ENCODE measurements around the gene RBFOX1.

RBFOX1 gene

DNA sequence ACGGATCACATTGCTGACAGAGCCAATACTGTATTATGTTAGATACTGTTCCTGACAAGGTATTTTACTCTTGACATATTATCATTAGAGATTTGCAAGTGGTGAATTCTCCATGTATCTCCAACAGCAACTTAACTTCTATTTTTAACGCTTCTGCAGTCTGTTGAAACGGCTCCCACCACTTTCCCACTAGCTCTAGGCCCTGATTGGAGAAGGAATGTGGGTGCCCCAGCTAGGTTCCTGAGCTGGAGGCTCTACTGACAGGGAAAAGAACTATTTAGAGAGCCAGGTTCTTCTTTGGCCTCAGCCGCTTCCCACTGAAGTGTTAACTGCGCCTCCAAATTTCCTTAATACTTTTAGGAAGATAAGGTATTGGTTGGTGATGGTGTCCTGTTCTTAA lies 191.8 kb downstream of the RBFOX1 start:
- DNase-seq (ENCODE audit: low spot score) = no peak

- DNase-seq (ENCODE audit: low spot score) = no peak
These were observed 194.1 kb downstream of the RBFOX1 start for GRCh38 chr16:7526736-7527135.

DNA sequence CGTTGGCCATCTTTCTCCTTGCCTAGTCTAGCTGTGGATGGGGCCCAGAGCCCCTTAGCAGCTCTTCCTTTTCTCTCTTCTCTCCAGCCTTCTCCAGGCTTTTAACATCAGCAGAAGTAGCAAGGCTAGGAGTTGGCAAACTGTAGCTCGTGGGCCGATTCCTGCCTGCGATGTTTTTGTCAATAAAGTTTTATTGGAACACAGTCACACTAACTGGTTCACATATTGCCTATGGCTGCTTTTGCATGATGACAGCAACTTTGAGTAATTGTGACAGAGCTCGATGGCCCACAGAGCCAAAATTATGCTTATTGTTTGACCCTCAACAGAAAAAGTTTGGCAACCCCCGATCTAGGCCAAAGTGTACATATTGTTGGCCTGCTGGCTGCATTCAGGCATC lies 199.9 kb downstream of the RBFOX1 start:
- DNase-seq (ENCODE audit: low spot score) = no peak

DNA sequence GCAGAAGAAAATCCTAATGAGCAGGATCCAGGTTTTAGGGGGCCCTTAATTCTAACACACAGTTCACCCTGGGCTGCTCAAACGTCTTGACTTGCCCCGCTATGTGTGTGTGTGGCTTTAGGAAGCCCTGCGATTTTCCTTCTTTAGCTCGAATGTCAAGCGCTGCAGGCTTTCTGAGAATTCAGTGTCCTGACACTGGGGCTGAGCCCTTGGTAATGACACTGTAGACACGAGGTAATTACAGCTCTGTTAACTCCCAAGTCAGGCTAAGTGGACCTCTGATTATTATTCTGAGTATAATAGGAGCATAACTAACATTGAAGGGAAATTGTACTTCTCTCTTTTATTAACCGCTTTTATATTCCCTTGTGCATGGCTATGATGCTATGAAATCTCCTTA lies 202.1 kb downstream of the RBFOX1 start:
- DNase-seq (ENCODE audit: low spot score) = no peak

- DNase-seq (ENCODE audit: low spot score) = no peak
These were observed 208.4 kb downstream of the RBFOX1 start for GRCh38 chr16:7541026-7541425.

- no peak for DNase-seq (ENCODE audit: low spot score)
These were observed 212.6 kb downstream of the RBFOX1 start for GRCh38 chr16:7545251-7545650.

- DNase-seq (ENCODE audit: low spot score) = no peak
These were observed 214.3 kb downstream of the RBFOX1 start for GRCh38 chr16:7546948-7547347.

DNA sequence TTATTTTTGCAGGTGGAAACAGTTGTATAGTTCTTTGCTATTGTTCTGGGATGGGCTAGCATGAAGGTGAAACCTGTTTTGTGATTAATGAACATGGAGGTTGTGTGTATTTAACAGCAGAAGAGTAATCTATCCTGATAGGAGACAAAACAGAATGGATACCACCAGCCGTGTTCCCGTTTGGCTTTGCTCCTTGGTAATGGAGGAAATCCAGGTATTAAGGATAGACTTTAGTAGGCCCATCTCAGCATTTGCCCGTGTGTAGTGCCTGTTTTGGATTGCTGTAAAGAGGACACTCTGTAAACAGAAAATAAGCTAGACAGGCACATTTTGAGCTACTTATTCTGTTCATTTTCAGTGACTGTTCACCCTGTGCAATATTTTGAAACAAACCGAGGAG lies 215.1 kb downstream of the RBFOX1 start:
- DNase-seq (ENCODE audit: low spot score) = no peak

DNA sequence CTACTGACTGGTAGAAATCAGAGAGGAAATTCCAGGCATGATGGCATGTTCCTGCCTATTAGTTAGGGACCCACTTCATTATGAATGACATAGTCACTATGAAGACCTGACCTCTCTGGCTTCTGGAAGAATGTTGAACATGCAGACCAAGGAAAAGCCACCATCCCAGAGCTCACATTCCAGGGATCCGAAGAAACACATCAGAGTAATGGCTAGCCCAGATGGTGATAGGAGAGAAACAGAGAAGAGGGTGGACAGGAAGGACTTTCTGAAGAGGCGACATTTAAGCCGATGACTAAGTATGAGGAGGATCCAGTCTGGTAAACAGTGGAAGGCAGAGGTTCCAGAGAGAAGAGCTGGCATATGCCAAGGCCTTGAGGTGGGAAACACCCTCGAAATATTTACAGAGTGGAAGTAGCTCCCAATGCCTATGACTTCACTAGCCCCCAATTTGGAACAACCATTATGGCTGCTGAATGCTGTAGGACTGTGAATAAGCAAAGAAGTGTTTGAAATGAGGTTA lies 216.2 kb downstream of the RBFOX1 start:
- no peak for DNase-seq (ENCODE audit: low spot score)

GRCh38 chr16:7550096-7550495 lies 217.5 kb downstream of the RBFOX1 start:
- DNase-seq (ENCODE audit: low spot score) = no peak

DNA sequence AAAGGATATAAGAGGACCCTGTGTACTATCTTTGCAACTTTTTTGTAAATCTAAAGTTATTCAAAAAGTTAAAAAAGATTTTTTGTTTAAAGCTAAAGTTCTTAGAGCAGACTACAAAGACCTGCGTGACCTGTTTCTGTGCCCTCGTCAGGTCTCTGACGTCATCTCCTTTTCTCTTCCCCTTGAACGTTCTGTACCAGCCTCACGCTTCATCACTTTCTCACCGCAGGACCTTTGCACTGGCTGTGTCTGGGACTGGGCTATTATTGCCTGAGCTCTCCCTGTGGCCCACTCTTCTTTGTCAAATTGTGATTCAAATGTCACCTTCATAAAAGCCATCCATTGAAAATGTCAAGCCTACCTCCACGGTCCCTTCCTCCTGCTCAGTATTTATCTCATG lies 222.8 kb downstream of the RBFOX1 start:
- no peak for DNase-seq (ENCODE audit: low spot score)

DNA sequence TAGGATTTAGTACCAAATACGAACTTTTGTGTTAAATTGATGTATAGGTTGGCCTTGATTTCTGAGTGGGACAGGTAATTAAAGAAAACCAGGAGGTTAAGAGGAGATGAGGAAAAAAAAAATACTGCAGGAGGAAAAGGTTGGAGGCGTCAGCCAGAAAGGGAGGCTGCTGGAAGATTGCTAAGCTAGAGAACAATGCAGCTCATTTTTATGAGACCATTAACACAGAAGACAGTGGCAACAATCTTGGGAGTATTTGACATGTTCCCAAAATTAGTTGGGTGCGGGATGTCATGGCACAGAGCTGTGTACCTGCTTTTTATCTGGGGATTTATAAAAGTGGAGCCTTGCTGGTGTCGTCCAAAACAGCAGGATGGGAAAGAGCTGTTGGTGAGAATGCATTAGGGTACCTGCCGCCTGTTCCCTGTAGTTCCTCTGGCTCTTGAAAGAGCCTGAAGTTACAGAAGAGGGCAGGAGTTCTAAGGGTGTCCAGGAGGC lies 229.3 kb downstream of the RBFOX1 start:
- no peak for DNase-seq (ENCODE audit: low spot score)

GRCh38 chr16:7566360-7566759 lies 233.7 kb downstream of the RBFOX1 start:
- DNase-seq (ENCODE audit: low spot score) = no peak

- DNase-seq (ENCODE audit: low spot score) = no peak
These were observed 238.7 kb downstream of the RBFOX1 start for GRCh38 chr16:7571366-7571765.

GRCh38 chr16:7577588-7577987 lies 244.9 kb downstream of the RBFOX1 start:
- DNase-seq (ENCODE audit: low spot score) = no peak

DNA sequence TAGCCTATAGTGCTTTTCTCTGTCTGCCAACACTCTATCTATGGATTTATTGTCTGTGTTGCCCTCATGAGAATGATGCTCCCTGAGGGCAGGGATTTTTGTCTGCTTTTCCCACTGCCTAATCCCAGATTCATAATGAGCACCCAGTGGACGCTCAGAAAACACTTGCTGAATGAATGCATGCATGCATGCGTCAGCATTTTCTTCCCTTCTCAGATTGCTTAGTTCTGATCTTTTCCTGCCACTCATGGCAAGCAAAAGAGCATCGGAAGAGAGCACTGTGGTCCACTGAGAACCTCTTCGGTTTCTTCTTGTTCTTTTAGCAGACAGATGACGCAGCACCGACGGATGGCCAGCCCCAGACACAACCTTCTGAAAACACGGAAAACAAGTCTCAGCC lies 246.8 kb downstream of the RBFOX1 start:
- no peak for DNase-seq (ENCODE audit: low spot score)

DNA sequence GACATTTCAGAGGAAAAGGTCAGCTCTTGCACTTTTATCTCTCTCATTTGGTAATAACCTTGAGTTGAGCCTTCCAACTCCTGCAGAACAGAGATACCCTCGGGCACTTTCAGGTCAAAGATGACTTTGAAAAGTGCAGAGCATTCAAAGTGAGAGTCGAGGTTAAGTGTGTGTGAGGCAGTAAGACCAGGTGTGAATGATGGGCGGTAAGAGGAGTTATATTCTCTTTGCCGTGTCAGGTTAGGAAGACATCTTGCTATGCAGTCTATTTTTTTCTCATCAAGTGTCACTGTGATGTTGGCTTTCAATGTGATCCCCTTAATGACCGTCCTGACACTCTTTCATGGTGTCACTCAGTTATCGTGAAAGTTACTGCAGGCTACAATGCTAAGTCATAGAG lies 248.5 kb downstream of the RBFOX1 start:
- no peak for DNase-seq (ENCODE audit: low spot score)

- DNase-seq (ENCODE audit: low spot score) = no peak
These were observed 250.8 kb downstream of the RBFOX1 start for GRCh38 chr16:7583396-7583795.

DNA sequence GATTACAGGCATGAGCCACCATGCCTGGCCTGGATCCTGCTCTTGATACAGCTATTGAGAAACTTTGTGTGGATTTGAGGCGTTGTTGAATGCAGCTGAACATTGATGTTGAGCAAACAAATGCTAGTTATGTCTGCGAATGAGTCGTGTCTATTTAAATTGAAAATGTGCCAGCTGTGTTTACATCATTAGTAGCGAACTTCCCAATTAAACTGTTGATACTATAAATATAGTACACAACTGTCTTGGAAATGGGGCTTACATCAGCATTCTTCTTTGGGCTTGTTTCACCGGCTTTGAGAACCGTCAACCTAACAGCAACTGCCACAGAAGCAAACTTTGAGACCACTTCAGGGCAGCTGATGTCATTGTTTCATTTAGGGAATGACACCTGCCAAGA lies 251.9 kb downstream of the RBFOX1 start:
- no peak for DNase-seq (ENCODE audit: low spot score)

GRCh38 chr16:7585705-7586104 lies 253.1 kb downstream of the RBFOX1 start:
- DNase-seq (ENCODE audit: low spot score) = no peak

DNA sequence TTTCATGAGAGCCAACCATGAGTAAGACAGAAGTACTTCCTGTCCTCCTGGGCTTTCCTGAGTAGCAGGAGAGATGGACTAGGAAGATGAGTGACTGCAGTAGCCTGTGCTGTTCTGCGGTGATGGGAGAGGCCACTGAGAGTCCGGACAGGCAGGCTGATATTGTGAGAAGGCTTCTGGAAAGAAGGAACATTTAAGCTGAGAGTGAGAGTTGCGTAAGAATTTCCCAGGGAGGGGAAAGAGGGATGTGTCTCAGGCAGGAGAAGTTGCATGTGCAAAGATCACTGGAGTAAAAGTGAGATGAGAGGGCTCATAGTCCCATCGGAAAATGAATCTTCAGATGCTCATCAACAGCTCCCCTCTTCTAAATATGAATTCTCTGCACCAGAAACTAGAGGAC lies 258.3 kb downstream of the RBFOX1 start:
- DNase-seq (ENCODE audit: low spot score) = no peak

- DNase-seq (ENCODE audit: low spot score) = no peak
These were observed 263.7 kb downstream of the RBFOX1 start for GRCh38 chr16:7596308-7596707.

- DNase-seq (ENCODE audit: low spot score) = no peak
These were observed 265.0 kb downstream of the RBFOX1 start for GRCh38 chr16:7597677-7598076.

DNA sequence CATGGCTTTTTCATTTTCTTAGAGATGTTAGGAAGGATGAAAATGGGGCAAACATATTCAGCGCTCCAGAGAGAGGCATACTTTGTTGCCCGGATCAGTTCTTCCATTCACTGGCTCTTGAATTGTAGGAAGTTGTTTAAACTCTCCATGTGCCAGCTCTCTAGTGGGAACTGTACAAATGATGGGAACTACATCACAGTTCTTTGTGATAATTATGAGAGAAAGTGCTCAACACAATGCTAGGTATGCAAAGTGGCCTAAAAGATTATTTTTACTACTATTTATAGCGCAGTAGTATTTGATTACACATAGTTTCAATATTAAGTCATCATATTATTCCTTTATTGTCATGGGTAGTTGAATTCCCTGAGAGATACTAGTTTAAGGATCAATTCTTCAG lies 268.5 kb downstream of the RBFOX1 start:
- no peak for DNase-seq (ENCODE audit: low spot score)
